Measurements from ENCODE around the gene LRBA. TPM values are rescaled to one million over a fixed set of nuclear protein-coding genes. Genes with fewer than 3 reads are reported as not detected.
"Not testable (repeated sequence)": the region's sequence is repeated elsewhere in the genome, so short reads cannot be mapped to it uniquely, and the experiment has no call there.

Gene LRBA
- total and polyA plus RNA-seq, 2 donors, result 18.4 to 38.6 TPM

DNA sequence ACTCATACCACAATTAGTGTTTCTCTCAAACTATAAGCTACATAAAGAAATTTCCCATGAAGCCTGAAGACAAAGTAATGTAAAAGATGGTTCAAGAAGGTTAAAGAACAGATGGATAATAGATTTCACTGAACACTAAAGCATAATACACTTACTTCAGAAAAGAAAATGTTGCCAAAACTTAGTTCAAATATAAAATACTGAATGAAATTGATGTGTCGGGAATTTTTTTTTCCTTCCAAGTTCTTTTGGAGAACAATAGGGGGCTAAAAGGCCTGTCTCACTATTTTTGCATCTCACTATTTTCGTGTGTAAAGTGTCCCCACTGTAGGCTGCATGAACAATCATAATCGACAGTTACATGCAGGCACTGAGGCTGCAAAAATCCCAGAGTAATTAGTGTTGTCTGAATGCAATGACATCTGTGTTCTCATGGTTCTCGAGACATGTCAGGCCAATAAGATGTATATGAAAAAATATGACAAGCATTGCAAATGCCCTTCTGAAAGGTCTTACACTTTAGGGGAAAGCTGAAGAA lies 445.0 kb downstream of the LRBA start:
- H3K27me3 ChIP-seq (ENCODE audit: control insufficient read depth in 2 of 2, insufficient read depth in 1 of 2, low read length in 1 of 2), result no peaks in the 10 kb centered on the region
- DNase-seq (ENCODE audit: low read depth in 6 of 9, low spot score in 9 of 9), result no peak
- H3K27ac ChIP-seq (ENCODE audit: low read depth in 1 of 2, low read length in 1 of 2), result no peak overlapping the region
- H3K4me3 ChIP-seq (ENCODE audit: low read length in 2 of 2), result no peak overlapping the region
- no peaks in the 10 kb centered on the region for H3K4me1 ChIP-seq (ENCODE audit: control insufficient read depth in 2 of 2, insufficient read depth in 2 of 2, low read length in 2 of 2)
- WGBS, result 97% methylated on average over 4 of the region's 4 CpGs
- no peaks in the 10 kb centered on the region for H3K9me3 ChIP-seq (ENCODE audit: control insufficient read depth in 2 of 2, insufficient read depth in 1 of 2, low read length in 1 of 2)
- no peaks in the 10 kb centered on the region for H3K36me3 ChIP-seq (ENCODE audit: control insufficient read depth in 2 of 2, insufficient read depth in 2 of 2, low read length in 1 of 2)

DNA sequence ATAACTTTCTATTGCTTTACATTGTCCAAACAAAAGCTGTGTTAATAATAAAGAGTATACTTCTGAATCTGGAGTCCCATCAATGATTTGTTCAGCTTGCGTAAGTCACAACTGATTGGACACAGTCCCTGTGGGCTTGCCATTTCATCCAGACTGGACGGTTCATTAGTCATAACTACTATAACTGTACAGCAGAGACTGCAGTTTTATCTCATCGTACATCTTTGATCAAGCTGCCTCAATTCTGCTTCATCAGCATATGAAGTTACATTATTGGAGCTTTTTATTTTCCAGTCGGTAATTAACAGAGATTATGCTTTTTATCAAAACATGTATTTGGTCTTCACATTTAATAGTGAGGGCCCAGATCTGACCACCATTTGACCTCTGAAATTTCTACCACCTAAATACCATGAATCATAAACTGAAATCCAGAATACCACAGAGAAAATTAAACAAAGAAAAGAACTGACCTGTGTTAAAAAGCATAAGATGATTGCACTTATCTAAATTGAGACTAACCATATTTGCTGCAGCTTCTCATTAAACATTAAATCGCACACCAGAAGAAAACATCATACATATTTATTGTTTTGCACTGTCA lies 445.6 kb downstream of the LRBA start:
- WGBS, result 98% methylated on average over 5 of the region's 5 CpGs
- DNase-seq (ENCODE audit: low read depth in 6 of 9, low spot score in 9 of 9), result no peak
- Histone ChIP-seq H3K27ac (ENCODE audit: low read depth in 1 of 2, low read length in 1 of 2) (no peak overlapping the region), H3K9me3 (ENCODE audit: control insufficient read depth in 2 of 2, insufficient read depth in 1 of 2, low read length in 1 of 2) (no peaks in the 10 kb centered on the region), H3K4me1 (ENCODE audit: control insufficient read depth in 2 of 2, insufficient read depth in 2 of 2, low read length in 2 of 2) (no peaks in the 10 kb centered on the region), H3K27me3 (ENCODE audit: control insufficient read depth in 2 of 2, insufficient read depth in 1 of 2, low read length in 1 of 2) (no peaks in the 10 kb centered on the region), H3K4me3 (ENCODE audit: low read length in 2 of 2) (no peak overlapping the region), H3K36me3 (ENCODE audit: control insufficient read depth in 2 of 2, insufficient read depth in 2 of 2, low read length in 1 of 2) (no peaks in the 10 kb centered on the region)

DNA sequence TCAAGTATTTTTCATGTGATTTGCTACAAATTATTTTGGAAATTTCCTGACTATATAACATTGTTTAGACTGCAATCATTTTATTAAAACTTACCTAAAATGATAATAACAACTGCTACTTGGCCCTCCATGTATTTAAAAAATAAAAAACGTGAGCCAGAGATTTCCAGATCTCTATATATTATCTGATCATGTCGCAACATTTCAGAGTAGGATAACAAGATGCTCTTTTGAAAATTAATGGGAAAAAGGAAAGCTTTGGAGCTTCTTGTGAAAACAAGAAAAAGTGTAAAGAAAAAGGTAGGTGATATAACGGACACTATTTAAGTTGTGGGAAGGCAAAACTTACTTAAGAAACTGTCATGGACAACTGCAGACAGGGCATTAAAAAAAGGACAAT lies 448.0 kb downstream of the LRBA start:
- DNase-seq (ENCODE audit: low read depth in 6 of 9, low spot score in 9 of 9), result no peak
- no peaks in the 10 kb centered on the region for H3K36me3 ChIP-seq (ENCODE audit: control insufficient read depth in 2 of 2, insufficient read depth in 2 of 2, low read length in 1 of 2)
- H3K4me3 ChIP-seq (ENCODE audit: low read length in 2 of 2), result no peak overlapping the region
- no peaks in the 10 kb centered on the region for H3K9me3 ChIP-seq (ENCODE audit: control insufficient read depth in 2 of 2, insufficient read depth in 1 of 2, low read length in 1 of 2)
- H3K27ac ChIP-seq (ENCODE audit: low read depth in 1 of 2, low read length in 1 of 2), result no peak overlapping the region
- 97% methylated on average over 3 of the region's 3 CpGs for WGBS
- no peaks in the 10 kb centered on the region for H3K27me3 ChIP-seq (ENCODE audit: control insufficient read depth in 2 of 2, insufficient read depth in 1 of 2, low read length in 1 of 2)
- no peaks in the 10 kb centered on the region for H3K4me1 ChIP-seq (ENCODE audit: control insufficient read depth in 2 of 2, insufficient read depth in 2 of 2, low read length in 2 of 2)

DNA sequence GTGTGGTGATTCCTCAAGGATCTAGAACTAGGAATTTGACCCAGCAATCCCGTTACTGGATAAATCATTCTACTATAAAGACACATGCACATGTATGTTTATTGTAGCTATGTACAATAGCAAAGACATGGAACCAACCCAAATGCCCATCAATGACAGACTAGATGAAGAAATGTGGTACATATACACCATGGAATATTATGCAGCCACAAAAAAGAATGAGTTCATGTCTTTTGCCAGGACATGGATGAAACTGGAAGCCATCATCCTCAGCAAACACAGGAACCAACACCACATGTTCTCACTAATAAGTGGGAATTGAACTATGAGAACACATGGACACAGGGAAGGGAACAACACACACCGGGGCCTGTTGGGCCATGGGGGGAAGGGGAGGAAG lies 450.1 kb downstream of the LRBA start:
- WGBS, result over 99% methylated on average over 2 of the region's 2 CpGs
- H3K27ac ChIP-seq (ENCODE audit: low read depth in 1 of 2, low read length in 1 of 2); H3K27me3 ChIP-seq (ENCODE audit: control insufficient read depth in 2 of 2, insufficient read depth in 1 of 2, low read length in 1 of 2); H3K4me1 ChIP-seq (ENCODE audit: control insufficient read depth in 2 of 2, insufficient read depth in 2 of 2, low read length in 2 of 2); H3K9me3 ChIP-seq (ENCODE audit: control insufficient read depth in 2 of 2, insufficient read depth in 1 of 2, low read length in 1 of 2); DNase-seq (ENCODE audit: low read depth in 6 of 9, low spot score in 9 of 9); H3K4me3 ChIP-seq (ENCODE audit: low read length in 2 of 2); H3K36me3 ChIP-seq (ENCODE audit: control insufficient read depth in 2 of 2, insufficient read depth in 2 of 2, low read length in 1 of 2): not testable (repeated sequence)

DNA sequence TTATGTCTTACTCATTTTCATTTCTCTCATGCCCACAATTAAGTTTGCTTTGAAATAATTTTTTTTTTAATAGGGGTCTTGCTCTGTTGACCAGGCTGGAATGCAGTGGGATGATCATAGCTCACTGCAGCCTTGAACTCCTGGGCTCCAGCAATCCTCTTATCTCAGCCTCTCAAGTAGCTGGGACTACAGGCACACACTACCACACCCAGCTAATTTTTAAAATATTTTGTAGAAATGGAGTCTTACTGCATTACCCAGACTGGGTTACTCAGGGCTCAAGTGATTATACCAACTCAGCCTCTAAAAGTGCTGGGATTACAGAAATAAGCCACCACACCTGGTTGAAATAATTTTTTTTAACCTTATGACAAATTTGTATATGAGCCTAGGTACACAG lies 452.3 kb downstream of the LRBA start:
- no peak for DNase-seq (ENCODE audit: low read depth in 6 of 9, low spot score in 9 of 9)
- Histone ChIP-seq H3K4me3 (ENCODE audit: low read length in 2 of 2) (no peak overlapping the region), H3K27me3 (ENCODE audit: control insufficient read depth in 2 of 2, insufficient read depth in 1 of 2, low read length in 1 of 2) (no peaks in the 10 kb centered on the region), H3K9me3 (ENCODE audit: control insufficient read depth in 2 of 2, insufficient read depth in 1 of 2, low read length in 1 of 2) (no peaks in the 10 kb centered on the region), H3K4me1 (ENCODE audit: control insufficient read depth in 2 of 2, insufficient read depth in 2 of 2, low read length in 2 of 2) (no peaks in the 10 kb centered on the region), H3K27ac (ENCODE audit: low read depth in 1 of 2, low read length in 1 of 2) (no peak overlapping the region), H3K36me3 (ENCODE audit: control insufficient read depth in 2 of 2, insufficient read depth in 2 of 2, low read length in 1 of 2) (no peaks in the 10 kb centered on the region)

DNA sequence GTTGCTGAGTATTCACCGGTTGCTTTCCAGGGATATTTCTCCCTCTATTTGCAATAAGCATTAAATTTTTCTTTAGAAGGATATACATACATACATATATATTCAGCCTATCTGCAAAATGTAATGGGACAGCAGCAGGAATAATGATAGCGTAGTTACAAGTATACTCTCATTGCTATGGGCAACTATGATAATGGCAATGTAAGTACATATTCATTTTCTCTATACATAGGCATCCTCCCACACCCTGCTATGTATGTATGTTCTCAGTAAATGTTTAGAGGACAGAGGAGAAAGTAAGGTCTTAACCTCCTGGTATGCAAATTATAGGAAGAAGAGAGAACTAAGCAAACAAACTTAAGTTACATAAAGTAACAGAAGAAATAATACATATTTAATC lies 452.8 kb downstream of the LRBA start:
- Histone ChIP-seq H3K9me3 (ENCODE audit: control insufficient read depth in 2 of 2, insufficient read depth in 1 of 2, low read length in 1 of 2) (no peaks in the 10 kb centered on the region), H3K4me3 (ENCODE audit: low read length in 2 of 2) (no peak overlapping the region), H3K27ac (ENCODE audit: low read depth in 1 of 2, low read length in 1 of 2) (no peak overlapping the region), H3K27me3 (ENCODE audit: control insufficient read depth in 2 of 2, insufficient read depth in 1 of 2, low read length in 1 of 2) (no peaks in the 10 kb centered on the region), H3K4me1 (ENCODE audit: control insufficient read depth in 2 of 2, insufficient read depth in 2 of 2, low read length in 2 of 2) (no peaks in the 10 kb centered on the region), H3K36me3 (ENCODE audit: control insufficient read depth in 2 of 2, insufficient read depth in 2 of 2, low read length in 1 of 2) (no peaks in the 10 kb centered on the region)
- no peak for DNase-seq (ENCODE audit: low read depth in 6 of 9, low spot score in 9 of 9)
- WGBS, result 99% methylated on average over 2 of the region's 2 CpGs

DNA sequence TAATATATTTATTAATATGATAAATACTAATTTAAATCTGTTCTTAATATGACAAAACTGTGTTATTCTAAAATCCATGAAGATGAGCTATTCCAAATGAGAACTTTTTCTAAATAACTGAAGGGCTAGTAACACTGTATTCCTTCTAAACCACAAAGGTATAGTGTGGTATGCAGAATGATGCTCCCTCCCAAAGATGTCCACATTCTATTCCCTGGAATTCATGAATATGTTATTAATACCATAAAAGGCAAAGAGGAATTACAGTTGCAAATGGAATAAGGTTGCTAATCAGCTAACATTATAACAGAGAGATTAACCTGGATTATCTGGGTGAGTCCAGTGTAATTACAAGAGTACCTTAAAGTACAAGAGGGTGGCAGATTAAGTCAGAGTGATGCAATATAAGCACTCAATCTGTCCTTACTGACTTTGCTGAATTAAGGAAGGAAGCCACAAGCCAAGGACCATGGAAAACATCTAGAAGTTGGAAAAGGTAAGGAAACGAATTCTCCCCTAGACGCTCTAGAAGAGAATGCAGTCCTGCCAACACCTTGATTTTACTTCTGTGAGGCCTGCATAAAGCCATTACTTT lies 453.8 kb downstream of the LRBA start:
- H3K36me3 ChIP-seq (ENCODE audit: control insufficient read depth in 2 of 2, insufficient read depth in 2 of 2, low read length in 1 of 2), result no peaks in the 10 kb centered on the region
- no peak for DNase-seq (ENCODE audit: low read depth in 6 of 9, low spot score in 9 of 9)
- H3K9me3 ChIP-seq (ENCODE audit: control insufficient read depth in 2 of 2, insufficient read depth in 1 of 2, low read length in 1 of 2), result no peaks in the 10 kb centered on the region
- H3K27me3 ChIP-seq (ENCODE audit: control insufficient read depth in 2 of 2, insufficient read depth in 1 of 2, low read length in 1 of 2), result no peaks in the 10 kb centered on the region
- no peaks in the 10 kb centered on the region for H3K4me1 ChIP-seq (ENCODE audit: control insufficient read depth in 2 of 2, insufficient read depth in 2 of 2, low read length in 2 of 2)
- H3K27ac ChIP-seq (ENCODE audit: low read depth in 1 of 2, low read length in 1 of 2), result no peak overlapping the region
- WGBS, result 97% methylated on average over 2 of the region's 2 CpGs
- no peak overlapping the region for H3K4me3 ChIP-seq (ENCODE audit: low read length in 2 of 2)

DNA sequence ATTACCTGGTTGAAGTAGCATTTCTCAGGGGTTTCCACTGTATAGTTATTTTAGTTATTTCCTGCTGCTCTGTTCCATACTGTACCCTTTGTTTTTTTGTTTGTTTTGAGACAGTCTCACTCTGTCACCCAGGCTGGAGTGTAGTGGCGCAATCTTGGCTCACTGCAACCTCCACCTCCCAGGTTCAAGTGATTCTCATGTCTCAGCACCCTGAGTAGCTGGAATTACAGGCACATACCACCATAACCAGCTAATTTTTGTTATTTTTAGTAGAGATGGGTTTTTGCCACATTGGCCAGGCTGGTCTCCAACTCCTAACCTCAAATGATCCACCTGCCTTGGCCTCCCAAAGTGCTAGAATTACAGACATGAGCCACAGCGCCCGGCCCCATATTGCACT lies 457.3 kb downstream of the LRBA start:
- H3K27me3 ChIP-seq (ENCODE audit: control insufficient read depth in 2 of 2, insufficient read depth in 1 of 2, low read length in 1 of 2); H3K4me3 ChIP-seq (ENCODE audit: low read length in 2 of 2); H3K27ac ChIP-seq (ENCODE audit: low read depth in 1 of 2, low read length in 1 of 2); H3K36me3 ChIP-seq (ENCODE audit: control insufficient read depth in 2 of 2, insufficient read depth in 2 of 2, low read length in 1 of 2); H3K9me3 ChIP-seq (ENCODE audit: control insufficient read depth in 2 of 2, insufficient read depth in 1 of 2, low read length in 1 of 2); DNase-seq (ENCODE audit: low read depth in 6 of 9, low spot score in 9 of 9); H3K4me1 ChIP-seq (ENCODE audit: control insufficient read depth in 2 of 2, insufficient read depth in 2 of 2, low read length in 2 of 2): not testable (repeated sequence)
- WGBS, result 96% methylated on average over 3 of the region's 3 CpGs

DNA sequence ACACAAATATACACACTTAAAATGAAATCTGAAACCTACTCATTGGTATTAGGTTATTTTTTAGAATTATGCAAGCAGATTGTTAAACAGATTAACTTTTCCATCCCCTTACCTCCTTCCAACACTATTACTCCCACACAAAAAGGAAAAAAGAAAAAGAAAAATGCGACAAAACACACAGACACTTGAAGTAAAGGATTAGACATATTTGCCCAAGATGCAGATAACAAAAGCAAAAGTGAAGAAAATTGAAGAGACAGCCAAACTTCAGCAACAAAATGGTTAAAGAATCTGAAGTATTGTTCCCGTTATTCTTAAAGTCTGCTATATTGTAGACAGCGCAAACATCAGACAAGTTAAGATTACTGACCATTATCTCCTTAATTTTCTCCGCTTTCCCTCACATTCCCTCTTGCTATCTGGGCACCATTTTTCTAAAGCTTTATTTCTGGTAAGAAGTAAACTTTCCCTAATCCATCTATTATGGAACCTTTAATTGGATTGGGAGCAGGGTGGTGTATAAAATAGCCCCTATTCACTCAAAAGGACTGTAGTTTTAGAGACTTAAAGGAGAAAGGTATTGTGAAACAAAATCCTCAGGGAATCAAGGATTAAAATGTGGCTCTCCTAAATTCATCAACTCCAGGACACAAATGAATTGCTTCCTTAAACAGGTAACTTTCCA lies 467.8 kb downstream of the LRBA start:
- Histone ChIP-seq H3K27ac (ENCODE audit: low read depth in 1 of 2, low read length in 1 of 2) (no peak overlapping the region), H3K9me3 (ENCODE audit: control insufficient read depth in 2 of 2, insufficient read depth in 1 of 2, low read length in 1 of 2) (no peaks in the 10 kb centered on the region), H3K4me1 (ENCODE audit: control insufficient read depth in 2 of 2, insufficient read depth in 2 of 2, low read length in 2 of 2) (no peaks in the 10 kb centered on the region), H3K36me3 (ENCODE audit: control insufficient read depth in 2 of 2, insufficient read depth in 2 of 2, low read length in 1 of 2) (no peaks in the 10 kb centered on the region), H3K27me3 (ENCODE audit: control insufficient read depth in 2 of 2, insufficient read depth in 1 of 2, low read length in 1 of 2) (no peaks in the 10 kb centered on the region), H3K4me3 (ENCODE audit: low read length in 2 of 2) (no peak overlapping the region)
- no peak for DNase-seq (ENCODE audit: low read depth in 6 of 9, low spot score in 9 of 9)
- WGBS, result 97% methylated on average over 4 of the region's 4 CpGs
